HG02759 (cell line): Measurements from ENCODE around the gene DENND1A.

ENCODE experiments used
- ATAC-seq: cut with Tn5 transposase; IDR thresholded peaks from one replicate; pipeline ENCODE4 v1.9.1; 2021; ENCODE audit warnings: mild to moderate bottlenecking, moderate library complexity; ENCODE audit not compliant: unreplicated experiment

The DENND1A gene

GRCh38 chr9:123696476-123696875, 233.4 kb downstream of the DENND1A start:
- ATAC-seq: no peak

GRCh38 chr9:123695386-123695785, 234.5 kb downstream of the DENND1A start:
- no peak for ATAC-seq

- no peak for ATAC-seq
These were observed 238.1 kb downstream of the DENND1A start for GRCh38 chr9:123691765-123692303.

GRCh38 chr9:123689701-123690428, 240.1 kb downstream of the DENND1A start:
- ATAC-seq: no peak

- no peak for ATAC-seq
These were observed 242.6 kb downstream of the DENND1A start for GRCh38 chr9:123687246-123687751.

GRCh38 chr9:123686829-123687192, 243.1 kb downstream of the DENND1A start:
- no peak for ATAC-seq

- no peak for ATAC-seq
These were observed 243.6 kb downstream of the DENND1A start for GRCh38 chr9:123686131-123686828.

GRCh38 chr9:123685489-123686083, 244.3 kb downstream of the DENND1A start:
- ATAC-seq: no peak

GRCh38 chr9:123684393-123685149, 245.4 kb downstream of the DENND1A start:
- no peak for ATAC-seq

- ATAC-seq: no peak
These were observed 247.2 kb downstream of the DENND1A start for GRCh38 chr9:123682746-123683145.

- no peak for ATAC-seq
These were observed 249.6 kb downstream of the DENND1A start for GRCh38 chr9:123680352-123680751.

- peak; percentile 95 for ATAC-seq
These were observed 250.5 kb downstream of the DENND1A start for GRCh38 chr9:123679330-123679987.

- no peak for ATAC-seq
These were observed 251.0 kb downstream of the DENND1A start for GRCh38 chr9:123678878-123679329.

GRCh38 chr9:123678038-123678877, 251.7 kb downstream of the DENND1A start:
- no peak for ATAC-seq

GRCh38 chr9:123676869-123677268, 253.1 kb downstream of the DENND1A start:
- no peak for ATAC-seq

GRCh38 chr9:123669346-123669745, 260.6 kb downstream of the DENND1A start:
- no peak for ATAC-seq

- no peak for ATAC-seq
These were observed 266.4 kb downstream of the DENND1A start for GRCh38 chr9:123663529-123663928.

GRCh38 chr9:123662057-123662776, 267.7 kb downstream of the DENND1A start:
- no peak for ATAC-seq
